ENCODE results near the gene TMEM214.

DNA sequence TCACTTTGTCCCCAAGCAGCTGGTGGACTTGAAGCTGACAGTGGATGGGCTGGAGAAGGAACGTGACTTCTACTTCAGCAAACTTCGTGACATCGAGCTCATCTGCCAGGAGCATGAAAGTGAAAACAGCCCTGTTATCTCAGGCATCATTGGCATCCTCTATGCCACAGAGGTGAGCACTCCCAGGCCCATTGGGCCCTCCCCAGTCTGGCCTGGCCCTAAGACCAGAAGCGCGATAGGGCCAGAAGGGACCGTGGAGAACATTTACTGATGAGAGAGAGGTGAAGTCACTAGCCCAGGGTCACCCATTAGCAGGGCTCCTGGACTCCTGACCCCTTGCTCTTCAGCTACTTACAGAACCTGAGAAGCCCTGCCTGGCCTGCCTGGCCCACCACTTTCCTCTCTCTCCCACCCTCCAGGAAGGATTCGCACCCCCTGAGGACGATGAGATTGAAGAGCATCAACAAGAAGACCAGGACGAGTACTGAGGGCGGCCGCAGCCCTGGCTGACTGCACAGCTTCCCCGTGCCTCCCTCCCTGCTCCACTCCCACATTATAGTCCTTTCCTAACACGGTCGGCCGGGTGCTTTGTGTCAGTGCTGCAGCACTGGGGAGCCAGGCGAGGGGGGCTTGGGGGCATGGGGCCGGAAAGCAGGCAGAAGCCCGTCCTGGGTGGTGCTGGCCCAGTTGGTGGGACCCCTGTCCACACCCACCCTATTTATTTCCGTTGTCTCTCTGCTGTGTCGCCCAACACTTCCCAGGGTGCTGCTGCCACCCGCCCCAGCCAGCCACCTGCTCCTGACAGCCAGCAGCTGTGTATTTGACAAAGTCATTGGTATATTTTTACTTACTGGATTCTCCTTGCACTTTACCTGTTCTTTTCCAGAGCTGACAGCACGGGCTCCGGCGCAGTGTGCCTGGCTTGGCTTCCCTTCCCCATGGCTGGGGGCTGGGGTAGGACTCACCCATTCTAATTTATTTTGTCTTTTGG lies 6.6 kb upstream of the TMEM214 start:
- TF ChIP-seq, protein P1, sequence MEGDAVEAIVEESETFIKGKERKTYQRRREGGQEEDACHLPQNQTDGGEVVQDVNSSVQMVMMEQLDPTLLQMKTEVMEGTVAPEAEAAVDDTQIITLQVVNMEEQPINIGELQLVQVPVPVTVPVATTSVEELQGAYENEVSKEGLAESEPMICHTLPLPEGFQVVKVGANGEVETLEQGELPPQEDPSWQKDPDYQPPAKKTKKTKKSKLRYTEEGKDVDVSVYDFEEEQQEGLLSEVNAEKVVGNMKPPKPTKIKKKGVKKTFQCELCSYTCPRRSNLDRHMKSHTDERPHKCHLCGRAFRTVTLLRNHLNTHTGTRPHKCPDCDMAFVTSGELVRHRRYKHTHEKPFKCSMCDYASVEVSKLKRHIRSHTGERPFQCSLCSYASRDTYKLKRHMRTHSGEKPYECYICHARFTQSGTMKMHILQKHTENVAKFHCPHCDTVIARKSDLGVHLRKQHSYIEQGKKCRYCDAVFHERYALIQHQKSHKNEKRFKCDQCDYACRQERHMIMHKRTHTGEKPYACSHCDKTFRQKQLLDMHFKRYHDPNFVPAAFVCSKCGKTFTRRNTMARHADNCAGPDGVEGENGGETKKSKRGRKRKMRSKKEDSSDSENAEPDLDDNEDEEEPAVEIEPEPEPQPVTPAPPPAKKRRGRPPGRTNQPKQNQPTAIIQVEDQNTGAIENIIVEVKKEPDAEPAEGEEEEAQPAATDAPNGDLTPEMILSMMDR (IDR thresholded peaks at IDR 0.05; ENCODE audit: insufficient read depth, low read depth, low read length): no peak
- no peak for TF ChIP-seq EZH2 (IDR thresholded peaks at IDR 0.05; ENCODE audit: insufficient read depth, low read length)
